Daoy (cell line): Measurements from ENCODE around the gene DUSP7. TPM values are rescaled to one million over a fixed set of nuclear protein-coding genes. Genes with fewer than 3 reads are reported as not detected.

Source experiments
- DNase-seq: peaks from one replicate; pipeline ENCODE4 v3.0.0-alpha.2; 2015; ENCODE audit warnings: low read depth
- total RNA-seq: library from RNA; depleted of rRNA; stranded (reverse); fragments of >200 nt; shearing (Covaris generic); gene quantifications from 2 replicates; pipeline ENCODE4 v1.2.3, GENCODE V29; 2014

Gene DUSP7
- total RNA-seq, 1 experiment from 2014 or later: 14.2 TPM

DNA sequence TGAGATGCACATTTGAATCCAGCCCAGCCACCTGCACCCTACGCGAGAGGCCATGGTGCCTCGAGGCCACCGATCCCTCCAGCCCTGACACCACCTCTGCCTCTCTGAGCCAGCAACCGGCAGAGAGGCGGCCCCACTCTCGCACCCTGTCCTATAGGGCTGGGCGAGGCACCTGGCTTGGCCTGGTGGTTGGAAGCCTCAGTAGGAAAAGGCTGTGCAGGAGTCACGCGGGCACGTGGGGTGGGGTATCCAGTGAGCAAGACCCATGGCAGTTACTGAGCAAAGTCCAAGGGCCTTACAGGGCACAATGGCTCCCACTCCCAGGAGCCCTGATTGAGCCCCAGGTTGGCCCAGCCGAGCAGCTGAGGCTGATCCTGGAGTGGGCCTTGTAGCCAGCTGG, 12.4 kb upstream of the DUSP7 start:
- no peak for DNase-seq

DNA sequence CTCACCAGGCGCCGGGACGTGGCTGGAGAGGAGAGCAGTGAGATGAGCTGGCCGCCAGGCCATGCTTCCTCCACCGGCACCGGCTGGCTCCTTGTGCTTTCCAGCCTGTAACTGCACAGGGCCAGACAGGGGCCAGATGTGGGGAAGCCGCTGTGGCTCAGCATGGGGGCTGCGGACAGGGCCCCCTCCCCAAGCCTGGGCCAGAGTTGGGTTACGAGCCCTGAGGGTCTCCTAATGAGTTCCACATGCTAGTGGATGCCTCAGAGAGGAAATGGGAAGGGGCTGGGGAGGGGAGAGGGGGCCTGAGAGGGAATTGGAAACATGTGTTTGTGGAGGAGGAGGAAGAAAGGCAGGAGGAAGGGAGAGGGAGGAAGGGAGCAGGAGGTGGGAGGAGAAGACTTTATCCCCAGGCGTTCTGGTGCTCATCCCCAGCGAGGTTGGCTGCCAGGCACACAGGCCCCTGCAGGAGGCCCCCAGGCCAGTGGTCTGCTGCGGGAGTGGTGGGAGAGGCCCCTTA, 11.7 kb upstream of the DUSP7 start:
- no peak for DNase-seq

GRCh38 chr3:52067526-52067925, 11.2 kb upstream of the DUSP7 start:
- no peak for DNase-seq

DNA sequence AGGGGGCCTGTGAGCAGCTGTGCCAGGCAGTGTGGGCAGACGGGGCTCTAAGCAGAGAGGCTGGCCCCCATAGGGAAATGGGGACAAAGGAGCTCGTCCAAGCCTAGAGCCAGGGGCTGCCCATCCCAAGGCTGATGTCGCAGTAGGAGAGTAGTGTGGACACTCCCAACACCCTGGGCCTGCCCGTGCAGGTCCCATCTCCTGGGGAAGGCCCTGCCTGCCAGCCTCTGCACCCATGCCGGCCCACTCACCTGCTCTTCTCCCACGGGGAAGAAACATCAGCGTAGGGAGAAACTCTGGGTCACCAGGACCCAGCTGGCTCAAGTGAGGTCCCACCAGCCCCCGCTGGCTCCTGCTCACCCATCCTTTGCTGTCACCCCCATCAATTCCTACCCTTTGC, 10.7 kb upstream of the DUSP7 start:
- no peak for DNase-seq

GRCh38 chr3:52065264-52065756, 8.9 kb upstream of the DUSP7 start:
- no peak for DNase-seq

GRCh38 chr3:52064561-52064960, 8.2 kb upstream of the DUSP7 start:
- DNase-seq: no peak

GRCh38 chr3:52063026-52063723, 6.8 kb upstream of the DUSP7 start:
- no peak for DNase-seq

DNA sequence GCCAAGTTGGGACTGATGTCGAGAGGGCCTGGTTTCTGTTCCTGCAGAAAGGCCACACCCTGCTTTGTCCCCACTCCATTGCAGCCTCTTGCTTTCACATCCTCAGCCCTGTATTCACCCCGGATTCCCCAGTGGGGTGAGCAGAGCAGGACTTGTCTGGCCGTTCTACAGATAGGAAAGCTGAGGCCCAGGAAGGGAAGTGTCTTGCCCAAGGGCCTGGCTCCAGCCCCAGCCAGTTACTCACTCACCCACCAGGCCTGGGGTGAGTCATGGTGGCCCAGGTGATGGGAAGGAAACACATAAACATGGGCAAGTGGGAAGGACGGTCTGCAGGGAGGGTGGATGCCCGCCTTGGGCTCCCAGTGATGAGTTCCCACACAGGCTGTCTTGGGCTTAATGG, 6.1 kb upstream of the DUSP7 start:
- DNase-seq: peak; percentile 96

- no peak for DNase-seq
Observed at GRCh38 chr3:52061121-52061910, 4.9 kb upstream of the DUSP7 start.

DNA sequence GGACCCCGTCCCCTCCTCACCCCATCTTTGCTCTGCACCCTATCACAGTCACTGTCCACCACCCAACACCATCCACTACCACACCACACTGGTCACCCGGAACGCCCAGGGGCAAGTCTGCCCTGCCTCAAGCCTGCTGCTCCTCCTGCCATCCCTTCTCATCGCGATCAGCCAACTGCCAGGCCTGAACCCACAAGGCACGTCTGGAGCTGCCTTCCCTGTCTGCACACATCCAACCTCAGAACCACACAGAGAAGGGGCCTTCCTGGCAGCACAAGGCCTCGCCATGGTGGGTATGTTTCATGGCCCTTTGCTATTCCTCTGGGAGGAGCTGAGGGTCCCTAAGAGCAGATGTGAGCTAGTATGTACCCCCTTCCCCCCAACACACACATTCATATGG, 3.4 kb upstream of the DUSP7 start:
- no peak for DNase-seq

DNA sequence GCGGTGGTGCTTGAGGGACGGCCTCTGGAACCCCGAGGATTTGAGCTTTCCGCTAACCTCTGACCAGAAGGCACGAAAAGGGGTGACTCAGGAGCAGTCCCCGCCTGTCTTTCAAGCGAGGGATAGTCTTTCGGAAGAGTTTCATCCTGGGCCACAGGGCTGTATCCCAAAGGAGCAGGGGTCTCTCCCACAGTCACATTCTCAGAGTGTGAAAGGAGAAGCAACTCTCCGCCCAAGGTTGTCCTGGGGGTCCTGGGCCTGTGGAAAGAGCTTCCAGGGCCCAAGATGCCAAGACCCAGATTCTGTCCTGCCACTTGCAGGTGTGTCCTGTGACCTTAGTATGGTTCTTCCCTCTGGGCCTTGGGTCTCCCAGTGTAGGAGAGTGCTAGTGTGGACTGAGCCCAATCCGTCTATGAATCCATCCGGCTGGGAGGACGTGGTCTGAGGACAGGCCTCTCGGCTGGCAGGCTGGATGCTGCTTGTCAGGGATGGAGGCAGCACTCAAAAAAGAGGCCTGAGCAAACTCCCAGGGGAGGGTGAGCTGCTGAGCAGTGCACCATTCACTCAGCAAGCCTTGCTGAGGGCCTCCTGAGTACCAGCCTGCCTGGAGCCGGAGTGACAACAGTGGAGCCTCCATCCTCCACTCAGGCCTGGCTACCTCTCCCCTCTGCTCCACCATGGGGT, 1.6 kb upstream of the DUSP7 start:
- DNase-seq: no peak

- peak; percentile 97 for DNase-seq
Observed at GRCh38 chr3:52056968-52057811, 819 bp upstream of the DUSP7 start.

DNA sequence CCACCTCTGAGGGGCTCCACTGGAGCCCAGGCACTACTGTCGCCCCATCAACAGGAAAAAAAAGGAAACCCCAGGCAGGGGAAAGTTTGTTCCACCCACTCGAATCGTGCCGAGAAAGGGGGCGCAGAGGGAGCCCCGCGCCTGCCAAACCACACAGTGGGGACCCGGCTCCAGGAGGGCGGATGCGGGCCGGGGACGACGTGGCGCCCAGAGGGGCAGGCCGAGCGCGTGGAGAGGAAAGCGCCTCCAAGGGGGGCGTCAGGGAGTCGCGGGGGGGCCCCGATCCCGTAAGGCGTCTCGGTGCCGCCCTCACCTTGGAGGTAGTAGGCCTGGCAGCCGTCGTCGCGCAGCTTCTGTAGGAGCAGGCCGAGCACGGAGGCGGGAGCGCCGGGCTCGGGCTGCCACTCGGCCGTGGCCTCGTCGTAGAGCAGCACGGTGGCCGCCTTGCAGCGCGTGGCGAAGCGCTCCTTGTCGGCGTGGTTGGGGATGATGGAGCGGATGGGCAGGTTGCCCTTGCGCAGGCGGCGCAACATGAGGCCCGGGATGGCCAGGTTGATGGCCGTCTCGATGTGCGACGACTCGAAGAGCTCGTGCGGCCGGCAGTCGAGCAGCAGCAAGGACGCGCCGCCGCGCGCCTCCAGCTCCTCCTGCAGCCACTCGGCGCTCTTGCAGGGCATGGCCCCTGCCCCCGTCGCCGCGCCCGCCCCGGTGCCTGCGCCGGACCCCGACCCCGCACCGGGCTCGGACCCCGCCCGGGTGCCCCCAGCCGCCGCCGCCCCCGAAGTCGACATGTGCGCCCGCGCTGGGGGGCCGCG, 627 bp downstream of the DUSP7 start:
- DNase-seq: peak; percentile 64

- no peak for DNase-seq
Observed at GRCh38 chr3:52054661-52055511, 1.5 kb downstream of the DUSP7 start.

GRCh38 chr3:52053307-52054304, 2.8 kb downstream of the DUSP7 start:
- peak; percentile 33 for DNase-seq

GRCh38 chr3:52052831-52053306, 3.5 kb downstream of the DUSP7 start:
- peak; percentile 84 for DNase-seq

GRCh38 chr3:52051444-52051843, 4.9 kb downstream of the DUSP7 start:
- no peak for DNase-seq

GRCh38 chr3:52050571-52050970, 5.8 kb downstream of the DUSP7 start:
- DNase-seq: no peak
